ENCODE results near the gene TOGARAM2. TPM values are rescaled to one million over a fixed set of nuclear protein-coding genes. Genes with fewer than 3 reads are reported as not detected.

TOGARAM2 gene
- total RNA-seq, 2 experiments from 2014 or later, result 0.03 TPM; not detected in 1

- H3K36me3 ChIP-seq (ENCODE audit: insufficient read depth, low read length), result no peaks in the 10 kb centered on the region
- H3K4me2 ChIP-seq (ENCODE audit: low read length), result no peak overlapping the region
- intact Hi-C loops (cut with micrococcal nuclease; ENCODE audit: unreplicated experiment), result no loop called here
- H3K27ac ChIP-seq (ENCODE audit: low read depth, low read length, poor library complexity, severe bottlenecking), result no peak overlapping the region
- H3K4me3 ChIP-seq (ENCODE audit: low read depth, low read length, poor library complexity, severe bottlenecking), result no peak overlapping the region
- no peaks in the 10 kb centered on the region for H3K9me2 ChIP-seq (ENCODE audit: insufficient read depth, low read length)
- no peak for DNase-seq (ENCODE audit: low spot score)
- H3K9me3 ChIP-seq (ENCODE audit: low read length), result no peaks in the 10 kb centered on the region
- no peaks in the 10 kb centered on the region for H4K20me1 ChIP-seq (ENCODE audit: insufficient read depth, low read length)
- H3K79me2 ChIP-seq (ENCODE audit: insufficient read depth, low read depth, low read length), result no peaks in the 10 kb centered on the region
- no peaks in the 10 kb centered on the region for H3K4me1 ChIP-seq (ENCODE audit: insufficient read depth, low read length, poor library complexity, severe bottlenecking)
- no TSS peak for BruUV-seq (replicated peaks)
- CTCF ChIA-PET (ENCODE audit: unreplicated experiment), result no interaction called here
- POLR2A ChIA-PET, result no interaction called here
- H2AFZ ChIP-seq (ENCODE audit: low read length), result no peak overlapping the region
- TF ChIP-seq, protein P1, sequence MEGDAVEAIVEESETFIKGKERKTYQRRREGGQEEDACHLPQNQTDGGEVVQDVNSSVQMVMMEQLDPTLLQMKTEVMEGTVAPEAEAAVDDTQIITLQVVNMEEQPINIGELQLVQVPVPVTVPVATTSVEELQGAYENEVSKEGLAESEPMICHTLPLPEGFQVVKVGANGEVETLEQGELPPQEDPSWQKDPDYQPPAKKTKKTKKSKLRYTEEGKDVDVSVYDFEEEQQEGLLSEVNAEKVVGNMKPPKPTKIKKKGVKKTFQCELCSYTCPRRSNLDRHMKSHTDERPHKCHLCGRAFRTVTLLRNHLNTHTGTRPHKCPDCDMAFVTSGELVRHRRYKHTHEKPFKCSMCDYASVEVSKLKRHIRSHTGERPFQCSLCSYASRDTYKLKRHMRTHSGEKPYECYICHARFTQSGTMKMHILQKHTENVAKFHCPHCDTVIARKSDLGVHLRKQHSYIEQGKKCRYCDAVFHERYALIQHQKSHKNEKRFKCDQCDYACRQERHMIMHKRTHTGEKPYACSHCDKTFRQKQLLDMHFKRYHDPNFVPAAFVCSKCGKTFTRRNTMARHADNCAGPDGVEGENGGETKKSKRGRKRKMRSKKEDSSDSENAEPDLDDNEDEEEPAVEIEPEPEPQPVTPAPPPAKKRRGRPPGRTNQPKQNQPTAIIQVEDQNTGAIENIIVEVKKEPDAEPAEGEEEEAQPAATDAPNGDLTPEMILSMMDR (conservative IDR thresholded peaks at IDR 0.05; ENCODE audit: low read length), result no peak
- no peak for TF ChIP-seq EZH2phosphoT487 (IDR thresholded peaks at IDR 0.05; ENCODE audit: borderline replicate concordance, low read depth, low read length)
These were observed 71.7 kb downstream of the TOGARAM2 start for GRCh38 chr2:29052807-29053206.

GRCh38 chr2:29053223-29053622 is 72.1 kb downstream of the TOGARAM2 start:
- no peaks in the 10 kb centered on the region for H3K9me2 ChIP-seq (ENCODE audit: insufficient read depth, low read length)
- no peaks in the 10 kb centered on the region for H4K20me1 ChIP-seq (ENCODE audit: insufficient read depth, low read length)

GRCh38 chr2:29053670-29054400 is 72.7 kb downstream of the TOGARAM2 start:
- no TSS peak for BruUV-seq (replicated peaks)
- Histone ChIP-seq H3K9me2 (ENCODE audit: insufficient read depth, low read length) (no peaks in the 10 kb centered on the region), H4K20me1 (ENCODE audit: insufficient read depth, low read length) (no peaks in the 10 kb centered on the region), H3K4me3 (ENCODE audit: low read depth, low read length, poor library complexity, severe bottlenecking) (no peak overlapping the region), H3K4me1 (ENCODE audit: insufficient read depth, low read length, poor library complexity, severe bottlenecking) (no peaks in the 10 kb centered on the region), H3K27ac (ENCODE audit: low read depth, low read length, poor library complexity, severe bottlenecking) (no peak overlapping the region), H3K4me2 (ENCODE audit: low read length) (no peak overlapping the region), H2AFZ (ENCODE audit: low read length) (no peak overlapping the region), H3K79me2 (ENCODE audit: insufficient read depth, low read depth, low read length) (no peaks in the 10 kb centered on the region), H3K9me3 (ENCODE audit: low read length) (no peaks in the 10 kb centered on the region), H3K36me3 (ENCODE audit: insufficient read depth, low read length) (no peaks in the 10 kb centered on the region)
- TF ChIP-seq, protein P1 (conservative IDR thresholded peaks at IDR 0.05; ENCODE audit: low read length), result no peak
- intact Hi-C loops (cut with micrococcal nuclease; ENCODE audit: unreplicated experiment), result no loop called here
- DNase-seq (ENCODE audit: low spot score), result no peak
- ChIA-PET POLR2A (no interaction called here), CTCF (ENCODE audit: unreplicated experiment) (no interaction called here)

More at GRCh38 chr2:29053223-29053622, 72.1 kb downstream of the TOGARAM2 start:
- no TSS peak for BruUV-seq (replicated peaks)
- H2AFZ ChIP-seq (ENCODE audit: low read length), result no peak overlapping the region
- DNase-seq (ENCODE audit: low spot score), result no peak
- ChIA-PET POLR2A (no interaction called here), CTCF (ENCODE audit: unreplicated experiment) (no interaction called here)
- intact Hi-C loops (cut with micrococcal nuclease; ENCODE audit: unreplicated experiment), result no loop called here
- no peak overlapping the region for H3K4me2 ChIP-seq (ENCODE audit: low read length)
- TF ChIP-seq EZH2phosphoT487 (IDR thresholded peaks at IDR 0.05; ENCODE audit: borderline replicate concordance, low read depth, low read length), result no peak
- TF ChIP-seq, protein P1 (conservative IDR thresholded peaks at IDR 0.05; ENCODE audit: low read length), result no peak
- H3K4me1 ChIP-seq (ENCODE audit: insufficient read depth, low read length, poor library complexity, severe bottlenecking), result no peaks in the 10 kb centered on the region
- no peaks in the 10 kb centered on the region for H3K36me3 ChIP-seq (ENCODE audit: insufficient read depth, low read length)
- no peaks in the 10 kb centered on the region for H3K9me3 ChIP-seq (ENCODE audit: low read length)
- H3K27ac ChIP-seq (ENCODE audit: low read depth, low read length, poor library complexity, severe bottlenecking), result no peak overlapping the region
- H3K79me2 ChIP-seq (ENCODE audit: insufficient read depth, low read depth, low read length), result no peaks in the 10 kb centered on the region
- H3K4me3 ChIP-seq (ENCODE audit: low read depth, low read length, poor library complexity, severe bottlenecking), result no peak overlapping the region

All from OCI-LY7 (cell line).